SW480 (cell line): Measurements from ENCODE around the gene MAPK13.
"Not testable (repeated sequence)": the region's sequence is repeated elsewhere in the genome, so short reads cannot be mapped to it uniquely, and the experiment has no call there.

Source experiments
- DNase-seq: peaks from one replicate; pipeline ENCODE4 v3.0.0-alpha.2; 2016; ENCODE audit warnings: low spot score

MAPK13 gene

DNA sequence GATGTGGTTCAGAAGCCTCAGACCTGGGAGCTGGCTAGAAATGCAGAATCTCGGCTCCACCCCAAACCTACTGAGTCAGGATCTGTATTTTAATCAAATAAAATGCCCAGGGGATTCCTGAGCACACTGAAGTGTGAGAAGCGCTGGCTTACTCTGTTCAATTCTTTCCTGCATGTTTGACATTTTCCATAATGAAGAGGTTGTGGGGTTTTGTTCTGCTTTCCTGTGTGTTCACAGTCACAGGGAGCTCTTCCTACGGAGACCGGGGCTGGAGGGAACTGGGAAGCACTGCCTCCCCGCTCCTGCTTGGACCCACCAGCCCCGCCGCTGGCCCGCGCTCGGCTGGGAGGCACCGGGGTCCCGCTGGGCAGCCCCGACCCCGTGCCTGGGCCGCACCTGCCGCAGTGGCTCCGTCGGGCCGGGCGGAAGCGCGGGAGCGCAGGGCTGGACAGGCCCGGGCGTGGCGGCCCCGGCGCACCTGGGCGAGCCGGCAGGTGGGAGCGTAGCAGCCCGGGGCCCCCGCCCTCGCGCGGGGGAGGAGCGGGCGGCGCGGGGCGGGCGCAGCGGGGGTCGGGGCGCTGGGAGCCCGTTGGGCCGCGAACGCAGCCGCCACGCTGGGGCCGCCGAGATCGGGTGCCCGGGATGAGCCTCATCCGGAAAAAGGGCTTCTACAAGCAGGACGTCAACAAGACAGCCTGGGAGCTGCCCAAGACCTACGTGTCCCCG is at the start of gene MAPK13:
Gene MAPK13, plus strand, starts transcription at position 573 of the 726 bp plus-strand sequence. Its CDS starts 70 bp downstream, at position 643.
- peak; percentile 46 for DNase-seq

DNA sequence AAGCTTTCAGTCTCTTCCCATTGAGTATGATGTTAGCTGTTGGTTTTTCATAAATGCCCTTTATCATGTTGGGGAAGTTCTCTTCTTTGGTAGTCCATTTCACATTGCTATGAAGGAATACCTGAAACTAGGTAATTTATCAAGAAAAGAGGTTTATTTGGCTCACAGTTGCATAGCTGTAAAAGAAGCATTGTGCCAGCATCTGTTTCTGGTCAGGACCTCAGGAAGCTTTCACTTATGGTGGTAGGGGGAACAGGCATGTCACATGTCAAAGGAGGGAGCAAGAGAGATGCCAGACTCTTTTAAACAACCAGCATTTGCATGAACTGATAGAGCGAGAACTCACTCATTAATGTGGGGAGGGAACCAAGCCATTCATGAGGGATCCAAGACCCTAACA is 48.0 kb upstream of the MAPK13 start:
- no peak for DNase-seq

DNA sequence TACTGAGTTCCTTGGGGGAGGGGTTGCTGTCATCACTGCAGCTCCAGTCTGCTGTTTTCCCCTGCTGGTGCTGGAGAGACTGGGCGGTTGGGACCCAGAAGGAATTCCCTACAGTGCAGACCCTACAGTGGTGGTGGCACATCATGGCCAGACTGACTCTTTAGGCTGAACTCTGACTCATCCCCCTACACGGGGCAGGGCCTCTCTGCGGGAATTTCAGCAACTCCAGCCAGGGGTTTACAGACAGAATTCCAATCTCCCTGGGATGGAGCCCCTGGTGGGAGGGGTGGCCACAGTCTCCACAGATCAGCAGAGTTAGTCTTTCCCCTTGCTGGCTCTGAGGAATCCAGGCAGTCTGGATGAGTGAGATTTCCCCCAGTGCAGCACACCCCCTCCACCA is 46.9 kb upstream of the MAPK13 start:
- no peak for DNase-seq

DNA sequence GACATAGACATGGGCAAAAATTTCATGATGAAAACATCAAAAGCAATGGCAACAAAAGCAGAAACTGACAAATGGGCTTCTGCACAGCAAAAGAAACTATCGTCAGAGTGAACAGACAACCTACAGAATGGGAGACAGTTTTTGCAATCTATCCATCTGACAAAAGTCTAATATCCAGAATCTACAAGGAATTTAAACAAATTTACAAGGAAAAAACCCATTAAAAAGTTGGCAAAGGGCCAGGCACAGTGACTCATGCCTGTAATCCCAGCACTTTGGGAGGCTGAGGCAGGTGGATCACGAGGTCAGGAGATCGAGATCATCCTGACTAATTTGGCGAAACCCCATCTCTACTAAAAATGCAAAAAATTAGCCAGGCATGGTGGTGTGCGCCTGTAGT is 42.1 kb upstream of the MAPK13 start:
- not testable (repeated sequence) for DNase-seq

DNA sequence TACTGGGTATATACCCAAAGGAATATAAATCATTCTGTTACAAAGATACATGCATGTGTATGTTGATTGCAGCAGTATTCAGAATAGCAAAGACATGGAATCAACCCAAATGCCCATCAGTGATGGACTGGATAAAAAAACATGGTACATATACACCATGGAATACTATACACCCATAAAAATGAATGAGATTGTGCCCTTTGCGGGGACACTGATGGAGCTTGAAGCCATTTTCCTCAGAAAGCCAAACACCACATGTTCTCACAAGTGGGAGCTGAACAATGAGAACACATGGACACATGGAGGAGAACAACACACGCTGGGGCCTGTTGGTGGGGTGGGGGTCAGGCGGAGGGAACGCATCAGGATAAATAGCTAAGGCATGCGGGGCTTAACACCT is 41.3 kb upstream of the MAPK13 start:
- DNase-seq: no peak

DNA sequence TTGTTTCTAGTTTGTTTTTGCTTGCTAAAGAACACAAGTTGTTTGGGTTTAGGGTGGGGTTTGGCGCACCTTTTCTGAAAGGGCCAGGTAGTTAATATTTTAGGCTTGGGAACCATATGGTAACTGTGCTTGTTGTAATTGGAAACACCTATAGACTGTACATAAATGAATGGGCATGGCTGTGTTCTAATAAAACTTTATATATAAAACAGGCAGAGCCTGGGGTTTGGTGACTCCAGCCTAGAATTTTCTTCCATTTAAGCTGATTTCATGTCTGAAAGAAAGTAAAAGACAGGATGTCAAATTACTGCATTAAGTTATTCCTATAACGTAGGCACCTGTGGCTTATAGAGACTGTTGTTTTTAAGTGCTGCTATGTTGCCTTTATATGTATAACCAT is 36.1 kb upstream of the MAPK13 start:
- DNase-seq: no peak

DNA sequence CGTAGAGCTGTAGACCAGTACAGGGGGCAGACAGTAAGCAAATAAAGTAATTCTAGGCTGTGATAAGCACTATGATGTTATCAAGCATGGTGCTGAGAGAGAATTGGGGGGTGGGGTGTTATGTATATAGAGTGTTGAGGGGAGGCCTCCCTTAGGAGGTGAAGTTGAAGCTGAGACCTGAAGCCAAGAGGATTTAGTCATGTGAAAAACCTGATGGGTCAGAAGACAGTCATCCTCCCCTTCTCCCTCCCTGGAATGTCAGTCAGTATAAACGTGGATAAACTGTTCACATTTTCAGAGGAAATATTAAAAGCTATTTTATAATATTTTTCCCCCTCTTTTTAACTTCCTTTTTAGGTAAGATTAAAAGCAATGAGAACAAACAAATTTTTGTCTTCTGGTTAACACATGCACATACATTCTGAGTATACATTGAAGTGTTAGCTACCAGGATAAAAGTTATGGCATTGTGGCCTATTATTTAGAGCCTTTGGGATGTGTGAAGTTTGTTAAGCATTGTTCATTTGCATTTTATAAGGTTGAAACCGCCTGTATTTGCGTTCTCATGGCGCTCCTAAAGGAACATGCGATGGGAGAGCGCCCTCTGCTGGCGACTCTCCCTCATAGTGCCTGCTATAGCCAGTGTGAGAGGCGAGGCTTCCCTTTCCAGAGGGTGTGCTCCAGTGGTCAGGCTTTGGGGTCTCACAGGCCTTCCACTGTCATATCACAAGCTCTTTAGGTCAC is 35.4 kb upstream of the MAPK13 start:
- peak; percentile 70 for DNase-seq

DNA sequence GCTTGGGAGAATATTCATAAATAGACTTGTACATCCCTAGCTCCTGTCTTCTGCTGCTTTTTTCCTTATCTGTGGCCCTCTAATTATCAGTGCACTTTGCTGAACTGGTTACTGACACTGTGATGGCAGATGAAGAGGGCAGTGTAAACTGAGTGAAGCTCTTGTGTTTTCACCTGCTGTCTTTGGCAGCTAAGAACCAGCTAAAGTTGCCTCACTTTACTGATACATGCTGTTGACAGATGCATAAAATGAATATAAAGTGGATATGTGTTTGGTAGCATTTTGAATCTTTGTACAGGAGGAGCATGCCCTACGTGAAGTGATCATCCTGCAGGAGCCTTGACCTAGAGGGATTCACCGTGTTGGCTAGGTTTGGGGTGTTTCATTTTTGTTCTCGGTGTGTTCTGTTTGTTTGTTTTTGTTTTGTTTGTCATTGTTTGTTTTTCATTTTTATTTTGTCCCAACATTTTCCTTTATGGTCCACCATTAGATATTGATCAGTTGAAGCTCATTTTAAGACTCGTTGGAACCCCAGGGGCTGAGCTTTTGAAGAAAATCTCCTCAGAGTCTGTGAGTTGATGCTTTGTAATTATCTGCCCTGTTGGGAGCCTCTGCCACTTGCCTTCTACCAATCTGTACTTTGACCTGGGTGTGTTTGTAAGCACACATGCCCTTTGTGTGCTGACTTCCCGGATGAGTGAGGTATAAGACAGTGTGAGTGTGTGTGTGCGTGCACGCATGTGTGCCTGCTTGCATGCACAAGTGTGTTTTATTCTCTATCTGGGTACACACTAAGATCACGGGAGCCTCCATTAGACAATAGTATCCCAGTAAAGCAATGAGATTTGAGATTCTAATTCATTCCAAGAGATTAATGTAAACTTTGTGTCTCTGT is 34.6 kb upstream of the MAPK13 start:
- peak; percentile 91 for DNase-seq

DNA sequence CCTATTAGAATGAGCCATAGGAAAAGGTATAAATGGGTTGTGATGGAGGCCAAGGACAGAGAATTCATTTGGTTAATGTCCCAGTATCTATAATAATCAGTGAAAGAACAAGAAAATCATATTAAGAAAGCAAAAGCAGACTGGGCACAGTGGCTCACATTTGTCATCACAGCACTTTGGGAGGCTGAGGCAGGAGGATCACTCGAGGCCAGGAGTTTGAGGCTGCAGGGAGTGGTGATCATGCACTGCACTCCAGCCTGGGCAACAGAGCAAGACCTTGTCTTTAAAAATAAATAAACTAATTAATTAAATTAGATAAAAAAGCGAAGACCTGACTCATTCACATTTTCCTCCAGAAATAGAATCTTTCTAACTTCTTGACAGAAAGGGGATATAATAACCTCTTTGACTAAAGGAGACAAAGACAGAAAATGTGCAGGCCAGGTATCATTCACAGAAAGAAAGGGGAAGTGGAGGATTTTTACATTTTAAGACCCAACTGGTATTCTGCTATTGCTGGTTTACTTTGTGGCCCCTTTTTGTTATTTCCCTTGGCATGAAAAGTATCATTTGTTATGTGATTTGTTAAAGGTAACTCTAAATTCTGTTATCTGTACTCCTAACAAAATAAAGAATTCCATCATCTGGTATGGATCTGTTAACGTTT is 31.9 kb upstream of the MAPK13 start:
- no peak for DNase-seq

DNA sequence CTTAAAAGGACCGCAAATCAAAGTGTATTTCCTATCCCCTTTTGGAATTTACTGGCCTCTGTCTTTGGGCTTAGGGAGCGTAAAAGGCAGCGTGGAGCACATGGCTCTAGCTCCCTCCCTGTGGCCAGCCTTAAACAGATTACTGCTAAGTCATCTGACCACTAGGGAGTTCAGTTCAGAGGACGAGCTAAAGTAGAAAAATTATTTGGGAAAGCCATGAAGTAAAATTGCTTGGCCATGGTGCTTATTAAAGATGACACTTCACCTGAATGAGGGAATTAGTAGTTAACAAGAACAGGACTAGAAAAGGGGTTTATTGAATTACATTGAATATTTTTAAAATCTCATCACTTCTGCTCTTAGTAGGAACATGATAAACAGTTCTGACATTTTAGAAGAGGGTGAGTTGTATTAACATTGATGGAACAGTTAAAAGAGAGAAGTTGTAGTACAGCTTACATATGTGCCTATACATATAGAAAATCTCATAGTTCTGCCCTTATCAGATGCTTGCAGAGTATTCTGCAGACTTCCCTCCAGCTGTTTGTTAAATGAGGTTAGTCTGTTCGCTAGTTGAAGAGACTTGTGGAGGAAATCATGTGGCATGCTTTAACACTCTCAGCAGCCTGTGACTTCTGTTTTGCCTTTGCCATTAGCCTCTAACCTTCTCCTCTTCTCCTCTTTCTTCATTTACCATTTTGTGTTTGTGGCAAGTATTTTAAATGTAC is 31.2 kb upstream of the MAPK13 start:
- DNase-seq: no peak

DNA sequence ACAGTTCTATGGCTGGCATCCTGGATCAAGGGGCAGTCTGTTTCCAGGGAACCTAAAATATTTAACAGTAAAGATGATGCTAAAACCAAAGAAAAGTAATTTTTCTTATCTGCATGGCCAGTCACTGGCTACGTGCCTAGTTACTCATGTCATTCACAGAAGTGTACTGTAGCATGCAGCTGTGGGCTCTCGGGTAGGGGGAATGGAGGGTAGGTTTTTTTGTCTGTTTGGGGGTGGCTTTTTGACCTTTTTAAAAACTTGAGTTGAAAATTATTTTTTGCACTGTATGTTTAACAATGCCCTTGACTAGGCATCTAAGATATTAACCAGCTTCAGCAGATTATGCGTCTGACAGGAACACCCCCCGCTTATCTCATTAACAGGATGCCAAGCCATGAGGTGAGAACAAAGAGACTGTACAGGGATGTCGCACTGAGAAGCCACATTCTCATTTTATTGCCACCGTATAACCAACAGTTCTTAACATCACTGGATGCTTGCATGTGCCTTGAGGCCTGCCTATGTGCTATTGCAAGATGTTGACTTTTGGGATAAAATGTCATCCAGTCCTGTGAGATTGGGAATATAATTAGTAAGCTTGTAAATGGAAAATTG is 30.3 kb upstream of the MAPK13 start:
- no peak for DNase-seq

DNA sequence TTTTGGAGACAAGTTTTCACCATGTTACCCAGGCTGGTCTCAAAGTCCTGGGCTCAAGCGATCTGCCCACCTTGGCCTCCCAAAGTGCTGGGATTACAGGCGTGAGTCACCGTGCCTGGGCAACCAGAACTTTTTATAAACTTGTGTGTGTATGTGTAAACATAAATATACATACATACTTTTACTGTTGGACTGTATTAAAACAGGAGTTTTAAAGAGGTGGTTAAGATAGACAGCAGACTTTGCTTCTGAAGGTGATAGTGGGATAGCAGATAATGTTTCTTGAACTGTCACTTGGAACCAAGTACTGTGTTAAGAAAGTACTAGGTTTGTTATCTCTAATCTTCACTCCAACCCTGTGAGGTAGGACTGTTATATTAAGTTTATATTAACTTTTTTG is 28.6 kb upstream of the MAPK13 start:
- DNase-seq: no peak

DNA sequence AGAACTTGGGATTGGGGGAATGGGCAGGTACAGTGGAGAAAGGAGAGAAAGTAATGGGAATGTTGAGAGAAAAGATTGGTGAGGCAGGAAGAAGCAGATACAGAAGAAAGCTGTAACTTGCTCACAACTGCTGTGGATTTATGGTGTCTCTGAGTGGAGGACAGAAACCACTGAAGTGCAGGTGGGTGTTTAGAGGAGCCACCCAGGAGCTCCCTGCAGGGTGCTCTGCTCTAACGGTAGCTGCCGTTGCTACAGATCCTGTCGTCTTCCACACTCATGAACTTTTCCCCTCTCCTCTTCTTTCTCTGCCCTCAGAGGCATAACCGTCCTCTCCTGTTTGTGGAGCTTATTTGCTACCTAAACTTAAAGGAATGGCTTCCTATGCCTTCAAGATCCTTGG is 27.5 kb upstream of the MAPK13 start:
- DNase-seq: no peak

DNA sequence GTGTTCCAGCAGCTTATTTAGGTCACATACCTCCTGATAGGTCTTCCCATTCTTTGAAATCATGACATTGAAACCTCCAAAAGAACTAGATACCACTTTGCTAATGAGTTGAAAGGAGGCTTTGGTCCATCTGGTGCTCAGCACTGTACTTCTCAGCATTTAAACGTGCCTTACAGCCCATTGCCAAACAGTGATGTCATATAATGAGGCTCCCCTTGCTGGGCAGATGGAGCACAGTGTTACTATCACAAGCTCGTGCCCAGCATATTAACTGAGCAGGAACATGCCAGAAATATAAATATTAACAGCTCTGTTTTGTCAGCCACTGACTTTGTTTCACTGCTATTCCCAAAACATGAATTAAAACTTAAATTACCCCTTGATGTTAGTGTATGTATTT is 25.5 kb upstream of the MAPK13 start:
- no peak for DNase-seq

DNA sequence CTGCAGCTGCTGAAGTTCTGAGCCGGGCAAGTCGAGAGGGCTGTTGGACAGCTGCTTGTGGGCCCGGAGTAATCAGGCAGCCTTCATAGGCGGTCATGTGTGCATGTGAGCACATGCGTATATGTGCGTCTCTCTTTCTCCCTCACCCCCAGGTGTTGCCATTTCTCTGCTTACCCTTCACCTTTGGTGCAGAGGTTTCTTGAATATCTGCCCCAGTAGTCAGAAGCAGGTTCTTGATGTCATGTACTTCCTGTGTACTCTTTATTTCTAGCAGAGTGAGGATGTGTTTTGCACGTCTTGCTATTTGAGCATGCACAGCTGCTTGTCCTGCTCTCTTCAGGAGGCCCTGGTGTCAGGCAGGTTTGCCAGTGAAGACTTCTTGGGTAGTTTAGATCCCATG is 21.2 kb upstream of the MAPK13 start:
- DNase-seq: no peak

DNA sequence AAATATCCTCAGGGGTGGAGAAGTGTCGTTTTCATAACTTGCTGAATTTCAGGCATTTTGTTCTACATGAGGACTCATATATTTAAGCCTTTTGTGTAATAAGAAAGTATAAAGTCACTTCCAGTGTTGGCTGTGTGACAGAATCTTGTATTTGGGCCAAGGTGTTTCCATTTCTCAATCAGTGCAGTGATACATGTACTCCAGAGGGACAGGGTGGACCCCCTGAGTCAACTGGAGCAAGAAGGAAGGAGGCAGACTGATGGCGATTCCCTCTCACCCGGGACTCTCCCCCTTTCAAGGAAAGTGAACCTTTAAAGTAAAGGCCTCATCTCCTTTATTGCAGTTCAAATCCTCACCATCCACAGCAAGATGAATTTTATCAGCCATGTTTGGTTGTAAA is 20.3 kb upstream of the MAPK13 start:
- no peak for DNase-seq

DNA sequence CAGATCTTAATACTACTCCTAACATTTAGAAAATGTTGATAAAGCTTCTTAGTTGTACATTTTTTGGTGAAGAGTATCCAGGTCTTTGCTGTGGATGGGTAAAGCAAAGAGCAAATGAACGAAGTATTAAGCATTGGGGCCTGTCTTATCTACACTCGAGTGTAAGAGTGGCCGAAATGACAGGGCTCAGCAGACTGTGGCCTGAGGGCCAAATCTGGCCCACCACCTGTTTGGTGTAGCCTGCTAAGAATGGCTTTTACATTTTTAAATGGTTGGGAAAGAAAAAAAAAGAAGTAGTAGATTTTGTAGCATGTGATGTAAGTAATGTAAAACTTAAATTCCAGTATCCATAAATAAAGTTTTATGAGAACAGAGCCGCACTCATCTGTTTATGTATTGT is 19.4 kb upstream of the MAPK13 start:
- DNase-seq: no peak

DNA sequence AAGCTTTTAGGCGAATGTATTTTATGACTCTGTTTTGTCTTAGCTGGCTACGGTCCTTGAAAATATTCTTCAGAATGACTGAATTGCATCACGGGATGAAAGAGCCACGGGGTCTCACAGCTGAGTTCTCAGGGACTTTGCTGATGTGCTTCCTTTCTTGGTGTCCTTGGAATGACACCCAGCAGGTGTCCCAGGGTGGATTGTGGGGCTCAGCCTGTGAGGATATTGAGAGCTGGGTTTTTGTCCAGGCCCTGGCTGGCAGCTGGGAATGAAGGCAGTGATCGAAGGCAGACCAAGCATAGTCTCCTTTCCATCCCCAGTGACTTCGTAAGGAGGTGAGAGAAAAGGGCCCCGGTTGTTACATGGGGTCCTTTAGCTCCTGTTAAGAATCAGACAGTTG is 18.8 kb upstream of the MAPK13 start:
- no peak for DNase-seq

DNA sequence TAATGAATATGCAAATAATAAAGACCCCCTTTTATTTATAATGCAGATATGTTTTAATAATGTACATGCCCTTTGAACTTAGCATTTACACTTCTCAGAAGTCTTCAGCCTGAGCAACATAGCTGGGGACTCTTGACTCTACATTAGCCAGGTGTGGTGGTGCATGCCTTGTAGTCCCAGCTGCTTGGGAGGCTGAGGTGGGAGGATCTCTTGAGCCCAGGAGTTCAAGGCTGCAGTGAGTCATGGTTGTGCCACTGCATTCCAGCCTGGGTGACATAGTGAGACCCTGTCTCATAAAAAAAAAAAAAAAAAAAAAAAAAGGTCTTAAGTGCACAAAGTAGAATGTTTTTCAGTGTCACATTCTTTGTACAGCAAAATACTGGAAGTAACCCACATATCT is 17.3 kb upstream of the MAPK13 start:
- no peak for DNase-seq

DNA sequence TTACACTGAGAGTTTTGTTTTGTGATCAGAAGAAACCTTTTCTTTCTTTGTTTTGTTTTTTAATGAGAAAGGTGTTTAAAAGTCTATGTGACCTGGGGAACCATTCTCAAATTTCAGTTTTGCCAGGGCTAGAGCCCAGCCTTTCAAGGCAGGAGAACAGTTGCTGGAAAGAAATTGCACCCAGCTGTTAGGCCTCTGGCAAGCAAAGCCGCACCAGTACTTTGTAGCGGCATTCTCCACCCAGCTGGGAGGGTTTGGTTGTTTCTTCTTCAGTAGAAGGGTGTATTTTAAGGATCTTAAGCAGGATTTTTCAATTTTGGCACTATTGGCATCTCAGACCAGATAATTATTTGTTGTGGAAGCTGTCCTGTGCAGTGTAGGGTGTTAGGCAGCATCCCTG is 16.6 kb upstream of the MAPK13 start:
- DNase-seq: no peak

DNA sequence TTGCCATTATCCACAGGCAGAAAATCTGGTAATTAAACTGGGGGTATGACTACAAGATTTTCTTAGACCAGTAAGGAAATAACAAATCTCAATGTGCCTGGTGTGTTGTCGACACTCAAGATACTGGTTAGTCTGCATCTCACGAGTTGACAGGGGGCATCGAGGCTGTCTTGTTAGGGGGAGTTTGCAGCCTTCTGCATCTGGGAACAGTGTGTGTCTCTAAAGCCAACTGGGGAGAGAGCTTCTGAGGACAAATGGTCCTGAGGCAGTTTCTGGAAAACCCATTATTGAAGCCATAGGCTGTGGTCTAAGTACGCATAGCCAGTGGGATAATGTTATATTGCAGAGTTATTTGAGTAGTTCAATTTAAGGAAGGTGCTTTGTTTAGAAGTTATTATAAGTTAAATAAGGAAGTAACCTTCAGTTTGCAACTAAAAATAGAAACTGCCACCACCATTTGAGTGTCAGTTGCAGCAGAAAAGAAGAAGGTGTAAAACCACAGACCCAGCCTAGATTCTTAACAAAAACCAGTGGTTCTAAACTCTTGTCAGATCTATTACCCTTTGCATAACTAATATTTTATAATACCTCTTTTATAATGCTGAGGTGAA is 15.4 kb upstream of the MAPK13 start:
- DNase-seq: no peak
